CD4-positive, alpha-beta memory T cell (primary cell): Measurements from ENCODE around the gene COQ6. TPM values are rescaled to one million over a fixed set of nuclear protein-coding genes. Genes with fewer than 3 reads are reported as not detected.

Experiments used
- CTCF ChIA-PET: fragments of 350-600 bp; sonication (Branson Sonifier 250); formaldehyde crosslinking; loops from one replicate; lab custom pipeline; 2021; ENCODE audit warnings: inconsistent platforms; ENCODE audit not compliant: partially characterized antibody; lab: Charles Lee
- POLR2A ChIA-PET: fragments of 350-600 bp; sonication (Branson Sonifier 250); formaldehyde crosslinking; loops from one replicate; lab custom pipeline; 2021; ENCODE audit not compliant: partially characterized antibody; lab: Charles Lee
- DNase-seq, 5 donors: peaks; one replicate each; pipeline versions ENCODE4 v3.0.0 to v3.0.0-alpha.2; 2020 to 2022; ENCODE audit warnings: mixed read lengths in 1 of 5
- H3K27ac ChIP-seq: one replicate; pipeline ENCODE4 v1.7.0; 2013; ENCODE audit warnings: low read depth, low read length
- H3K27me3 ChIP-seq: 2 replicates; pipeline ENCODE4 v1.7.0; 2013; ENCODE audit warnings: mild to moderate bottlenecking, low read length, moderate library complexity; ENCODE audit not compliant: insufficient read depth
- H3K36me3 ChIP-seq: 2 replicates; pipeline ENCODE4 v1.7.0; 2013; ENCODE audit warnings: mild to moderate bottlenecking, low read length, moderate library complexity; ENCODE audit not compliant: insufficient read depth
- H3K4me1 ChIP-seq: 2 replicates; pipeline ENCODE4 v1.7.0; 2013; ENCODE audit warnings: mild to moderate bottlenecking, low read length, moderate library complexity; ENCODE audit not compliant: insufficient read depth
- H3K4me3 ChIP-seq, 2 donors: one replicate each; pipeline ENCODE4 v1.7.0; 2013; ENCODE audit warnings: low read length in 2 of 2, mild to moderate bottlenecking in 1 of 2
- H3K9me3 ChIP-seq, 2 donors: one replicate each; pipeline ENCODE4 v1.7.0; 2013; ENCODE audit warnings: low read length in 2 of 2, control low read depth in 1 of 2; ENCODE audit not compliant: control insufficient read depth in 1 of 2
- H3K27ac Mint-ChIP-seq, 7 donors: one replicate each; pipeline ENCODE4 v1.8.0; 2020 to 2021; ENCODE audit warnings: mixed read lengths in 7 of 7, mild to moderate bottlenecking in 6 of 7, inconsistent platforms in 3 of 7, moderate library complexity in 3 of 7
- H3K27me3 Mint-ChIP-seq, 2 donors: one replicate each; pipeline ENCODE4 v1.8.0; 2020 to 2021; ENCODE audit warnings: mixed read lengths in 2 of 2
- H3K36me3 Mint-ChIP-seq, 2 donors: one replicate each; pipeline ENCODE4 v1.8.0; 2020 to 2021; ENCODE audit warnings: mixed read lengths in 2 of 2, inconsistent platforms in 1 of 2, mild to moderate bottlenecking in 1 of 2
- H3K4me1 Mint-ChIP-seq, 4 donors: one replicate each; pipeline ENCODE4 v1.8.0; 2020 to 2021; ENCODE audit warnings: mixed read lengths in 4 of 4, mild to moderate bottlenecking in 1 of 4
- H3K4me3 Mint-ChIP-seq, 8 donors: one replicate each; pipeline ENCODE4 v1.8.0; 2020 to 2021; ENCODE audit warnings: mixed read lengths in 8 of 8, mild to moderate bottlenecking in 7 of 8, moderate library complexity in 6 of 8, inconsistent platforms in 3 of 8
- H3K9me3 Mint-ChIP-seq, 8 donors: one replicate each; pipeline ENCODE4 v1.8.0; 2020 to 2021; ENCODE audit warnings: mixed read lengths in 8 of 8, mild to moderate bottlenecking in 5 of 8, inconsistent platforms in 3 of 8, moderate library complexity in 1 of 8
- intact Hi-C: fragments of 100-400 bp; cut with micrococcal nuclease; formaldehyde crosslinking; loops from one replicate; pipeline ENCODE4 v1.15.1; 2023
- polyA plus RNA-seq, 2 donors: library from polyadenylated mRNA; unstranded; fragments of 300-500 nt; fragmentation: Illumina TruSeq; gene quantifications; one replicate each; pipeline ENCODE4 v1.2.3, GENCODE V29; 2021
- total RNA-seq, 2 experiments: library from RNA; stranded (reverse); gene quantifications; one replicate each; pipeline ENCODE4 v1.2.3, GENCODE V29; 2021

Gene COQ6
- total and polyA plus RNA-seq, 4 experiments from 2014 or later, result 20.7 to 41.1 (median 31.0) TPM

DNA sequence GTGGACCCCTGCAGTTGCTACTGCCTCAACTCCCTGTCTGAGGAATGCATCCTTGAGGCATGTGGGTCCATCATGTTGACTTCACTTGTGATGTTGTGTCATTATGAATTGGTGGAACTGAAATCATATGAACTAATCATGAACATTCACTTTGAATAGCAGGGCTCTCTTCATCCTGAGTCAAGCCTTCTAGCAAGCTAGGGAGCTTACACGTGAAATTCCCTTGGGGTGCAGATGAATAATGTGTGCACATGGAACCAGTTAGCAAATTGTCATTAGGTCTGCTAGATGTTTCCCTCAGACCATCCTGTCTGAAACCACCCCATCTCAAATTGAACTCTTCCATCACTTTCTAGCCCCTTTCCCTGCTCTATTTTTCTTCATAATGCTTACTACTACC is 3.6 kb downstream of the COQ6 start:
- DNase-seq, result no peak
- Mint-ChIP-seq H3K27ac (peak overlapping the region in 3 of 7 donors; percentile 0 to 45 (median 31)), H3K4me1 (peaks cover 11 to 21% (median 19%) of the 10 kb centered on the region in 4 donors), H3K9me3 (no peaks in the 10 kb centered on the region), H3K4me3 (no peak overlapping the region), H3K27me3 (no peaks in the 10 kb centered on the region), H3K36me3 (peaks cover 13 to 51% of the 10 kb centered on the region in 2 donors)
- H3K4me1 ChIP-seq, result peaks cover 11% of the 10 kb centered on the region
- intact Hi-C loops, result loop anchor here (5.0 kb wide), 1 partner anchor 191 kb away; a partner anchor contains a TSS
- peaks cover 34% of the 10 kb centered on the region for H3K36me3 ChIP-seq
- CTCF ChIA-PET, result no interaction called here
- H3K27ac ChIP-seq, result no peak overlapping the region
- no peak overlapping the region for H3K4me3 ChIP-seq
- H3K27me3 ChIP-seq, result no peaks in the 10 kb centered on the region
- POLR2A ChIA-PET, result interaction anchor here (1.1 kb wide), 1 partner anchor 65 kb away, joined by 3 read pairs; the partner anchor contains the start of genes BBOF1 and ENTPD5
- H3K9me3 ChIP-seq, result no peaks in the 10 kb centered on the region

DNA sequence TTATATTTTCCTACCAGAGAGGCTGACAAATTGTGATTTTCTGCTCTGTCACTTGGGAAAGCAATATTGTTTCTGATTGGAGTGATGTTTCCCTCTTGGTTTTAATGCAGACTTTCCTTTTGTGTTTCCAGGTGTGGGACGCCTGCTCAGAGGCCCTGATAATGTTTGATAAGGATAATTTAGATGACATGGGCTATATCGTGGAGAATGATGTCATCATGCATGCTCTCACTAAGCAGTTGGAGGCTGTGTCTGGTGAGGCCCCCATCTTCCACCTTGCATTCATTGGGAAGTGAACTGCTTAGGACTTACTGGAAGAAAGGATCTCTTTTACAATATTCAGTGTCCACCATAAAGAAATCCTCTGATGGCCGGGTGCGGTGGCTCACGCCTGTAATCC is 5.6 kb downstream of the COQ6 start:
- Mint-ChIP-seq H3K4me1 (peaks cover 7 to 13% (median 9%) of the 10 kb centered on the region in 4 donors), H3K9me3 (no peaks in the 10 kb centered on the region), H3K36me3 (peaks cover 25 to 64% of the 10 kb centered on the region in 2 donors), H3K4me3 (no peak overlapping the region), H3K27me3 (no peaks in the 10 kb centered on the region), H3K27ac (peak overlapping the region in 2 of 7 donors; percentile 13 to 29)
- DNase-seq, result no peak
- ChIA-PET CTCF (no interaction called here), POLR2A (no interaction called here)
- Histone ChIP-seq H3K36me3 (peaks cover 52% of the 10 kb centered on the region), H3K4me3 (no peak overlapping the region), H3K9me3 (no peaks in the 10 kb centered on the region), H3K27ac (no peak overlapping the region), H3K4me1 (peaks cover 5% of the 10 kb centered on the region), H3K27me3 (no peaks in the 10 kb centered on the region)
- intact Hi-C loops, result no loop called here

DNA sequence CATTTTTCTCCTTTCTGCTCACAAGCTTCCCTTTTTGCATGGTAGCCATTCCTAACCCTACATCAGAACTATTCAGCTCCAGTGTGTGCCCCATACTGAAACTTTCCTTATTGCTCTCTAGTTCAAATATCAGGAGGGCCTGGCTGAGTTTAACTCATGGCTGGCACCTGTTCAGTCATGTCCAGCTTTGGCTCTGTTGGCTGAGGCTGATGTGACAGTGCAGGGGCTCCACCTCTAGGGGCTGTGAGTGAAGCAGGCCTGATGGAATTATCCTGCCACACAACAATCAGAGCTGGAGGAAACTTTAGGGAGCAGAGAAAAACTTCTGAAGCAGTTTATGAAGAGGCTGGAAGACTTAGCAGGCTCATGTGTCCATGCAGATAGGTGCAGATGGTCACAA is 8.5 kb downstream of the COQ6 start:
- Mint-ChIP-seq H3K9me3 (no peaks in the 10 kb centered on the region), H3K4me1 (peaks cover 0 to 3% (median 0%) of the 10 kb centered on the region in 4 donors), H3K27ac (peak overlapping the region in 2 of 7 donors; percentile 46 to 78), H3K36me3 (peaks cover 35 to 75% of the 10 kb centered on the region in 2 donors), H3K27me3 (no peaks in the 10 kb centered on the region), H3K4me3 (no peak overlapping the region)
- CTCF ChIA-PET, result interaction anchor here (1.5 kb wide), 1 partner anchor 9 kb away, joined by 4 read pairs; the partner anchor contains the start of genes COQ6 and FAM161B
- no peak for DNase-seq
- POLR2A ChIA-PET, result no interaction called here
- Histone ChIP-seq H3K4me3 (no peak overlapping the region), H3K36me3 (peaks cover 63% of the 10 kb centered on the region), H3K4me1 (no peaks in the 10 kb centered on the region), H3K9me3 (no peaks in the 10 kb centered on the region), H3K27me3 (no peaks in the 10 kb centered on the region), H3K27ac (no peak overlapping the region)
- intact Hi-C loops, result no loop called here

DNA sequence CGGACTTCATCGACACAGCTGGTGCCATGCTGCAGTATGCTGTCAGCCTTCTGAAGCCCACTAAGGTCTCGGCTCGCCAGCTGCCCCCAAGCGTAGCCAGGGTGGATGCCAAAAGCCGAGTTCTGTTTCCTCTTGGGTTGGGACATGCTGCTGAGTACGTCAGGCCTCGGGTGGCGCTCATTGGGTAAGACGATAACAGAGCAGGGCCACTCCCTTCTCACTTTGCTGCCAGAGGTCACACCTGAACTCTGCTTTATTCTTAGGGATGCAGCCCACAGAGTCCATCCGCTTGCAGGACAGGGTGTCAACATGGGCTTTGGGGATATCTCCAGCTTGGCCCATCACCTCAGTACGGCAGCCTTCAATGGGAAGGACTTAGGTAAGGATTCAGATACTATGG is 11.1 kb downstream of the COQ6 start:
- Histone ChIP-seq H3K4me1 (no peaks in the 10 kb centered on the region), H3K4me3 (no peak overlapping the region), H3K9me3 (no peaks in the 10 kb centered on the region), H3K27me3 (no peaks in the 10 kb centered on the region), H3K27ac (no peak overlapping the region), H3K36me3 (peaks cover 47% of the 10 kb centered on the region)
- H3K9me3 Mint-ChIP-seq, result no peaks in the 10 kb centered on the region
- peaks cover 32 to 68% of the 10 kb centered on the region in 2 donors for H3K36me3 Mint-ChIP-seq
- ChIA-PET POLR2A (no interaction called here), CTCF (no interaction called here)
- H3K4me3 Mint-ChIP-seq, result no peak overlapping the region
- no peaks in the 10 kb centered on the region for H3K27me3 Mint-ChIP-seq
- intact Hi-C loops, result no loop called here
- H3K4me1 Mint-ChIP-seq, result no peaks in the 10 kb centered on the region
- DNase-seq, result no peak
- peak overlapping the region in 1 of 7 donors; percentile 79 for H3K27ac Mint-ChIP-seq

GRCh38 chr14:73965216-73965615 is 15.1 kb downstream of the COQ6 start:
- H3K4me3 Mint-ChIP-seq, result no peak overlapping the region
- H3K36me3 ChIP-seq, result peaks cover 19% of the 10 kb centered on the region
- H3K27ac Mint-ChIP-seq, result peak overlapping the region in 1 of 7 donors; percentile 54
- CTCF ChIA-PET, result no interaction called here
- no peaks in the 10 kb centered on the region for H3K9me3 Mint-ChIP-seq
- H3K9me3 ChIP-seq, result no peaks in the 10 kb centered on the region
- no peak for DNase-seq
- no peaks in the 10 kb centered on the region for H3K4me1 ChIP-seq
- H3K27ac ChIP-seq, result no peak overlapping the region
- no peaks in the 10 kb centered on the region for H3K27me3 ChIP-seq
- intact Hi-C loops, result no loop called here
- POLR2A ChIA-PET, result no interaction called here
- H3K4me1 Mint-ChIP-seq, result no peaks in the 10 kb centered on the region
- H3K4me3 ChIP-seq, result no peak overlapping the region
- H3K36me3 Mint-ChIP-seq, result peaks cover 28 to 55% of the 10 kb centered on the region in 2 donors
- H3K27me3 Mint-ChIP-seq, result no peaks in the 10 kb centered on the region

GRCh38 chr14:73968885-73969284 is 18.8 kb downstream of the COQ6 start:
- Mint-ChIP-seq H3K9me3 (no peaks in the 10 kb centered on the region), H3K4me1 (no peaks in the 10 kb centered on the region), H3K4me3 (no peak overlapping the region), H3K27me3 (no peaks in the 10 kb centered on the region), H3K36me3 (peaks cover 26 to 44% of the 10 kb centered on the region in 2 donors), H3K27ac (peak overlapping the region in 1 of 7 donors; percentile 15)
- Histone ChIP-seq H3K27me3 (no peaks in the 10 kb centered on the region), H3K36me3 (peaks cover 3% of the 10 kb centered on the region), H3K27ac (no peak overlapping the region), H3K4me1 (no peaks in the 10 kb centered on the region), H3K4me3 (no peak overlapping the region), H3K9me3 (no peaks in the 10 kb centered on the region)
- CTCF ChIA-PET, result no interaction called here
- POLR2A ChIA-PET, result no interaction called here
- no peak for DNase-seq
- intact Hi-C loops, result no loop called here

GRCh38 chr14:73973497-73973896 is 23.4 kb downstream of the COQ6 start:
- H3K4me3 ChIP-seq, result no peak overlapping the region
- H3K4me1 ChIP-seq, result no peaks in the 10 kb centered on the region
- Mint-ChIP-seq H3K27ac (no peak overlapping the region), H3K4me1 (no peaks in the 10 kb centered on the region), H3K4me3 (no peak overlapping the region), H3K9me3 (no peaks in the 10 kb centered on the region), H3K27me3 (no peaks in the 10 kb centered on the region), H3K36me3 (peaks cover 23 to 46% of the 10 kb centered on the region in 2 donors)
- no peak overlapping the region for H3K27ac ChIP-seq
- ChIA-PET POLR2A (no interaction called here), CTCF (interaction anchor here (0.7 kb wide), 1 partner anchor 48 kb away, joined by 3 read pairs; no protein-coding TSS in a partner anchor)
- no peaks in the 10 kb centered on the region for H3K9me3 ChIP-seq
- no peaks in the 10 kb centered on the region for H3K27me3 ChIP-seq
- intact Hi-C loops, result no loop called here
- DNase-seq, result no peak
- H3K36me3 ChIP-seq, result peaks cover 3% of the 10 kb centered on the region
